GM12878 (cell line): ENCODE measurements around the gene DCAF8. TPM values are rescaled to one million over a fixed set of nuclear protein-coding genes. Genes with fewer than 3 reads are reported as not detected.
A peak's percentile ranks its signal among the peaks of the same experiment; 100 is the strongest.

Experiments used
- ATF2 ChIP-seq: IDR thresholded peaks from 2 replicates; pipeline ENCODE4 v1.6.1; 2012; ENCODE audit warnings: low read length, inconsistent platforms
- BCLAF1 ChIP-seq: fragments of 450-650 bp; IDR thresholded peaks from 2 replicates; pipeline ENCODE4 v1.6.1; 2017; ENCODE audit warnings: antibody characterized with exemption, mild to moderate bottlenecking, moderate library complexity
- BMI1 ChIP-seq: fragments of 450-650 bp; IDR thresholded peaks from 2 replicates; pipeline ENCODE4 v1.6.1; 2016; ENCODE audit warnings: mild to moderate bottlenecking, moderate library complexity, borderline replicate concordance
- CBX3 ChIP-seq: fragments of 200-600 bp; sonication (generic); IDR thresholded peaks from 2 replicates; pipeline ENCODE4 v1.6.1; 2016; ENCODE audit warnings: low read depth, borderline replicate concordance
- CREM ChIP-seq: IDR thresholded peaks from 2 replicates; pipeline ENCODE4 v1.6.1; 2014; ENCODE audit warnings: antibody characterized with exemption, low read depth
- E2F8 ChIP-seq: fragments of 450-650 bp; IDR thresholded peaks from 2 replicates; pipeline ENCODE4 v1.6.1; 2018; ENCODE audit warnings: mild to moderate bottlenecking, low read depth, moderate library complexity; ENCODE audit not compliant: partially characterized antibody
- JUNB ChIP-seq: IDR thresholded peaks from 2 replicates; pipeline ENCODE4 v1.6.1; 2016; ENCODE audit warnings: antibody characterized with exemption, mild to moderate bottlenecking
- NRF1 ChIP-seq: conservative IDR thresholded peaks from 2 replicates; pipeline ENCODE4 v1.6.1; 2011; ENCODE audit warnings: mild to moderate bottlenecking, low read depth, low read length, improper control_type of control experiment
- PAX8 ChIP-seq: fragments of 450-650 bp; IDR thresholded peaks from 2 replicates; pipeline ENCODE4 v1.6.1; 2017; ENCODE audit warnings: mild to moderate bottlenecking, moderate library complexity
- PML ChIP-seq: IDR thresholded peaks from 2 replicates; pipeline ENCODE4 v1.6.1; 2012; ENCODE audit warnings: low read length, inconsistent platforms
- SMC3 ChIP-seq: IDR thresholded peaks from 2 replicates; pipeline ENCODE4 v1.6.1; 2011; ENCODE audit warnings: low read length, improper control_type of control experiment, borderline replicate concordance
- YY1 ChIP-seq: IDR thresholded peaks from 2 replicates; pipeline ENCODE4 v1.6.1; 2011; ENCODE audit warnings: low read depth, mild to moderate bottlenecking, low read length
- ZBTB11 ChIP-seq: fragments of 450-650 bp; formaldehyde crosslinking; IDR thresholded peaks from 2 replicates; pipeline ENCODE4 v1.5.0; 2022; ENCODE audit warnings: mild to moderate bottlenecking, missing genetic modification characterization
- polyA plus RNA-seq, 11 experiments: library from polyadenylated mRNA; depleted of rRNA in 4 of 11; unstranded in 6 of 11; stranded (reverse) in 5 of 11; fragments of >200 nt; fragmentation: Nextera tagmentation in 4 of 11; fragmentation: Illumina TruSeq in 1 of 11; extraction: Ambion mirVana in 4 of 11; extraction: Trizol in 1 of 11; gene quantifications; 1 replicate in 1 of 11; 2 replicates in 10 of 11; pipeline versions ENCODE4 v1.2.1 to v1.2.3, GENCODE V29; 2011 to 2016; ENCODE audit warnings: inconsistent platforms in 2 of 11, missing spikeins in 2 of 11, low read depth in 1 of 11
- total RNA-seq, 4 experiments: library from RNA; depleted of rRNA in 3 of 4; stranded (reverse); fragments of >200 nt in 3 of 4; fragmentation: Illumina TruSeq in 1 of 4; extraction: Trizol in 1 of 4; gene quantifications; 2 replicates each; pipeline versions ENCODE4 v1.2.1 to v1.2.3, GENCODE V29; 2013 to 2021
- TF ChIP-seq, protein P1 (sequence below): IDR thresholded peaks from 2 replicates; pipeline ENCODE4 v1.6.1; 2011; ENCODE audit warnings: borderline replicate concordance, low read depth, mild to moderate bottlenecking, moderate library complexity, low read length; ENCODE audit not compliant: insufficient read depth, poor library complexity, severe bottlenecking
- TF ChIP-seq, protein P2 (sequence below): IDR thresholded peaks from 2 replicates; pipeline ENCODE4 v1.6.1; 2012; ENCODE audit warnings: low read depth, low read length, improper control_type of control experiment

The DCAF8 gene
- total and polyA plus RNA-seq, 10 of the 15 experiments (the other 5 are each of a cell fraction or from before 2014, with no cell fraction given): 10.4 to 152 (median 84.6) TPM

DNA sequence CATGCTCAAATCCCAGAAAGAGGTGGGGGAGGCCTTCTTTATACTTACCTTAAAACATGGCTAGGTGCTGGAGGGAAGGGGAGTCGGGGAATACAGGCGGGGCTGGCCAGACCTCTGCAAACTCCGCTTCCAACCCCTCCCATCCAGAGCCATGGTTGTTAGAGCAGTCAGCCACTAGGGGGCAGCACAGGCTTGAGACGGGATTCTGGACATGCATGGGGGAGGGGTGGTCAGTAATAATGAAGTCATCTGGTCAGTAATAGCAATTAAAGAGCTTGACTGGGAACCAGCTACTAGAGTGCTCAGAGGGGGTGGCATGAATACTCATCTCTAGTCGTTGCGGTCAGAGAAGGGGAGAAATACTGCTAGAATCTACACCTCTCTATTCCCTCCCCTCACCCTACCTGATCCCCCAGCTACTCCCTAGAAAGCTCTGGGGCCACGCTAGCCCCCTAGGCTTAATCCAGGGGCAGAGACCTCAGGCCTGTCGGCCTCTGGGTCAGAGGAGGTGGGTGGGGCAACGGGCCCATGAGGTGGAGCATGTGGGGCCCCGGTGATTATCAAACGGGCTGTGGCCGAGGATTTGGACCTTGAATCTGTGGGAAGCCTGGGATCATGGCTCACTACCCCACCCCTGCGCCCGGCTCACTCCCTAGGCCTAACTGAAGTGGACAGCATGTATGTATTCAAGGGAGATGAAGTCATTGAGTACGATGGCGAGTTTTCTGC lies 69.1 kb downstream of the DCAF8 start (continued):
- TF ChIP-seq ZBTB11 (no peak), CBX3 (no peak), BMI1 (no peak), ATF2 (peak; percentile 82), YY1 (peak; percentile 88), PAX8 (no peak), JUNB (no peak; the same call in none of the 2 replicates), NRF1 (no peak), SMC3 (peak; percentile 98), PML (no peak), E2F8 (no peak), CREM (no peak; the same call in 1 of the 2 replicates), BCLAF1 (no peak)
- TF ChIP-seq, protein P1, sequence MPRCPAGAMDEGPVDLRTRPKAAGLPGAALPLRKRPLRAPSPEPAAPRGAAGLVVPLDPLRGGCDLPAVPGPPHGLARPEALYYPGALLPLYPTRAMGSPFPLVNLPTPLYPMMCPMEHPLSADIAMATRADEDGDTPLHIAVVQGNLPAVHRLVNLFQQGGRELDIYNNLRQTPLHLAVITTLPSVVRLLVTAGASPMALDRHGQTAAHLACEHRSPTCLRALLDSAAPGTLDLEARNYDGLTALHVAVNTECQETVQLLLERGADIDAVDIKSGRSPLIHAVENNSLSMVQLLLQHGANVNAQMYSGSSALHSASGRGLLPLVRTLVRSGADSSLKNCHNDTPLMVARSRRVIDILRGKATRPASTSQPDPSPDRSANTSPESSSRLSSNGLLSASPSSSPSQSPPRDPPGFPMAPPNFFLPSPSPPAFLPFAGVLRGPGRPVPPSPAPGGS: no peak
- TF ChIP-seq, protein P2, sequence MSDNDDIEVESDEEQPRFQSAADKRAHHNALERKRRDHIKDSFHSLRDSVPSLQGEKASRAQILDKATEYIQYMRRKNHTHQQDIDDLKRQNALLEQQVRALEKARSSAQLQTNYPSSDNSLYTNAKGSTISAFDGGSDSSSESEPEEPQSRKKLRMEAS: no peak
